Measurements from ENCODE around the gene ADARB1.

DNA sequence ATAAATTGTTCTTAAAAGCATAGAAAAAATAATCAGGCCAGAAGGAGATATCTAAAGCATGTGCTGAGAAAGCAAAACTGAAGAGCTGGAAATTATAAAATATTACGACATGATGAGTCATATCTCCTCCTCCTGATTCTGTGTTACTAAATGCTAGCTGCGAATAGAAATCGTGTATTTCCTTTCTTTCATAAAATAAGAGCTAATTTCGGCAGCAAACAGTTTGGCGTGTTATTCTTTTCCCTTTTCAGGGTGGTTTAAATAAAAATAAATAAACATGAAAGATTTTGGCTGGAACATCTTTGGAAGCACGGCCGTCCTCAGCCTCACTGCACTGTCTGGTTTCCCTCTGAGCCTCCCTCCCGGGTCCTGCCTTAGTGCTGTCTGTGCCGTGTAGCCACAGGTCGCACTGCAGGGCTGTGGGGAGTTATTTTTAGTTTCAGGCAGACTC is 56.0 kb downstream of the ADARB1 start:
- TF ChIP-seq, protein P1, sequence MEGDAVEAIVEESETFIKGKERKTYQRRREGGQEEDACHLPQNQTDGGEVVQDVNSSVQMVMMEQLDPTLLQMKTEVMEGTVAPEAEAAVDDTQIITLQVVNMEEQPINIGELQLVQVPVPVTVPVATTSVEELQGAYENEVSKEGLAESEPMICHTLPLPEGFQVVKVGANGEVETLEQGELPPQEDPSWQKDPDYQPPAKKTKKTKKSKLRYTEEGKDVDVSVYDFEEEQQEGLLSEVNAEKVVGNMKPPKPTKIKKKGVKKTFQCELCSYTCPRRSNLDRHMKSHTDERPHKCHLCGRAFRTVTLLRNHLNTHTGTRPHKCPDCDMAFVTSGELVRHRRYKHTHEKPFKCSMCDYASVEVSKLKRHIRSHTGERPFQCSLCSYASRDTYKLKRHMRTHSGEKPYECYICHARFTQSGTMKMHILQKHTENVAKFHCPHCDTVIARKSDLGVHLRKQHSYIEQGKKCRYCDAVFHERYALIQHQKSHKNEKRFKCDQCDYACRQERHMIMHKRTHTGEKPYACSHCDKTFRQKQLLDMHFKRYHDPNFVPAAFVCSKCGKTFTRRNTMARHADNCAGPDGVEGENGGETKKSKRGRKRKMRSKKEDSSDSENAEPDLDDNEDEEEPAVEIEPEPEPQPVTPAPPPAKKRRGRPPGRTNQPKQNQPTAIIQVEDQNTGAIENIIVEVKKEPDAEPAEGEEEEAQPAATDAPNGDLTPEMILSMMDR (IDR thresholded peaks at IDR 0.05; ENCODE audit: insufficient read depth, low read depth, low read length), result no peak
- TF ChIP-seq EZH2 (IDR thresholded peaks at IDR 0.05; ENCODE audit: insufficient read depth, low read length), result no peak

Measured in astrocyte (in vitro differentiated cells and primary cell).